ENCODE data around the gene STK38.
"Not testable (repeated sequence)": the region's sequence is repeated elsewhere in the genome, so short reads cannot be mapped to it uniquely, and the experiment has no call there.

DNA sequence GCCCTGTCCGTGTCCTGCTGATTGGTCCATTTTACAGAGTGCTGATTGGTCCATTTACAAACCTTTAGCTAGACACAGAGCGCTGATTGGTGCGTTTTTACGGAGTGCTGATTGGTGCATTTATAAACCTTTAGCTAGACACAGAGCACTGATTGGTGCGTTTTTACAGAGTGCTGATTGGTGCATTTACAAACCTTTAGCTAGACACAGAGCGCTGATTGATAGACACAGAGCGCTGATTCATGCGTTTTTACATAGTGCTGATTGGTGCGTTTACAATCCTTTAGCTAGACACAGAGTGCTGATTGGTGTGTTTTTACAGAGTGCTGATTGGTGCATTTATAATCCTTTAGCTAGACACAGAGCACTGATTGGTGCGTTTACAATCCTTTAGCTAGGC, 98.1 kb downstream of the STK38 start:
- TF ChIP-seq, protein P1, sequence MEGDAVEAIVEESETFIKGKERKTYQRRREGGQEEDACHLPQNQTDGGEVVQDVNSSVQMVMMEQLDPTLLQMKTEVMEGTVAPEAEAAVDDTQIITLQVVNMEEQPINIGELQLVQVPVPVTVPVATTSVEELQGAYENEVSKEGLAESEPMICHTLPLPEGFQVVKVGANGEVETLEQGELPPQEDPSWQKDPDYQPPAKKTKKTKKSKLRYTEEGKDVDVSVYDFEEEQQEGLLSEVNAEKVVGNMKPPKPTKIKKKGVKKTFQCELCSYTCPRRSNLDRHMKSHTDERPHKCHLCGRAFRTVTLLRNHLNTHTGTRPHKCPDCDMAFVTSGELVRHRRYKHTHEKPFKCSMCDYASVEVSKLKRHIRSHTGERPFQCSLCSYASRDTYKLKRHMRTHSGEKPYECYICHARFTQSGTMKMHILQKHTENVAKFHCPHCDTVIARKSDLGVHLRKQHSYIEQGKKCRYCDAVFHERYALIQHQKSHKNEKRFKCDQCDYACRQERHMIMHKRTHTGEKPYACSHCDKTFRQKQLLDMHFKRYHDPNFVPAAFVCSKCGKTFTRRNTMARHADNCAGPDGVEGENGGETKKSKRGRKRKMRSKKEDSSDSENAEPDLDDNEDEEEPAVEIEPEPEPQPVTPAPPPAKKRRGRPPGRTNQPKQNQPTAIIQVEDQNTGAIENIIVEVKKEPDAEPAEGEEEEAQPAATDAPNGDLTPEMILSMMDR (IDR thresholded peaks at IDR 0.05) = not testable (repeated sequence)
- TF ChIP-seq, protein P2, sequence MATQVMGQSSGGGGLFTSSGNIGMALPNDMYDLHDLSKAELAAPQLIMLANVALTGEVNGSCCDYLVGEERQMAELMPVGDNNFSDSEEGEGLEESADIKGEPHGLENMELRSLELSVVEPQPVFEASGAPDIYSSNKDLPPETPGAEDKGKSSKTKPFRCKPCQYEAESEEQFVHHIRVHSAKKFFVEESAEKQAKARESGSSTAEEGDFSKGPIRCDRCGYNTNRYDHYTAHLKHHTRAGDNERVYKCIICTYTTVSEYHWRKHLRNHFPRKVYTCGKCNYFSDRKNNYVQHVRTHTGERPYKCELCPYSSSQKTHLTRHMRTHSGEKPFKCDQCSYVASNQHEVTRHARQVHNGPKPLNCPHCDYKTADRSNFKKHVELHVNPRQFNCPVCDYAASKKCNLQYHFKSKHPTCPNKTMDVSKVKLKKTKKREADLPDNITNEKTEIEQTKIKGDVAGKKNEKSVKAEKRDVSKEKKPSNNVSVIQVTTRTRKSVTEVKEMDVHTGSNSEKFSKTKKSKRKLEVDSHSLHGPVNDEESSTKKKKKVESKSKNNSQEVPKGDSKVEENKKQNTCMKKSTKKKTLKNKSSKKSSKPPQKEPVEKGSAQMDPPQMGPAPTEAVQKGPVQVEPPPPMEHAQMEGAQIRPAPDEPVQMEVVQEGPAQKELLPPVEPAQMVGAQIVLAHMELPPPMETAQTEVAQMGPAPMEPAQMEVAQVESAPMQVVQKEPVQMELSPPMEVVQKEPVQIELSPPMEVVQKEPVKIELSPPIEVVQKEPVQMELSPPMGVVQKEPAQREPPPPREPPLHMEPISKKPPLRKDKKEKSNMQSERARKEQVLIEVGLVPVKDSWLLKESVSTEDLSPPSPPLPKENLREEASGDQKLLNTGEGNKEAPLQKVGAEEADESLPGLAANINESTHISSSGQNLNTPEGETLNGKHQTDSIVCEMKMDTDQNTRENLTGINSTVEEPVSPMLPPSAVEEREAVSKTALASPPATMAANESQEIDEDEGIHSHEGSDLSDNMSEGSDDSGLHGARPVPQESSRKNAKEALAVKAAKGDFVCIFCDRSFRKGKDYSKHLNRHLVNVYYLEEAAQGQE (IDR thresholded peaks at IDR 0.05; ENCODE audit: insufficient read depth in 1 of 2, low read depth in 2 of 2, low read length in 1 of 2) = not testable (repeated sequence)
- not testable (repeated sequence) for TF ChIP-seq TCF7L2 (IDR thresholded peaks at IDR 0.05; ENCODE audit: low read depth, low read length)
